HL-60 (cell line): ENCODE results near the gene ZNF385D.

ENCODE experiments used
- CTCF ChIP-seq: IDR thresholded peaks from one replicate; pipeline ENCODE4 v1.5.1; 2011; ENCODE audit warnings: low read length, control low read depth, inconsistent platforms; ENCODE audit not compliant: insufficient read depth
- GABPA ChIP-seq: IDR thresholded peaks from 2 replicates; pipeline ENCODE4 v1.6.1; 2012; ENCODE audit warnings: low read depth
- POLR2AphosphoS5 ChIP-seq: IDR thresholded peaks from 2 replicates; pipeline ENCODE4 v1.6.1; 2012; ENCODE audit warnings: low read depth
- REST ChIP-seq: IDR thresholded peaks from 2 replicates; pipeline ENCODE4 v1.6.1; 2012; ENCODE audit warnings: low read depth; ENCODE audit not compliant: insufficient replicate concordance
- SPI1 ChIP-seq: IDR thresholded peaks from 2 replicates; pipeline ENCODE4 v1.6.1; 2012; ENCODE audit warnings: low read depth, mild to moderate bottlenecking, borderline replicate concordance

- TF ChIP-seq CTCF (no peak), REST (no peak), POLR2AphosphoS5 (no peak), GABPA (no peak), SPI1 (no peak)
Measured at GRCh38 chr3:21484828-21485144, 266.2 kb downstream of the ZNF385D start.
